GM21390 (cell line): Measurements from ENCODE around the gene PGAP3.

Experiments
- ATAC-seq: cut with Tn5 transposase; IDR thresholded peaks from one replicate; pipeline ENCODE4 v1.9.1; 2021; ENCODE audit not compliant: unreplicated experiment

Gene PGAP3

GRCh38 chr17:39661744-39662541, 25.9 kb downstream of the PGAP3 start:
- no peak for ATAC-seq

DNA sequence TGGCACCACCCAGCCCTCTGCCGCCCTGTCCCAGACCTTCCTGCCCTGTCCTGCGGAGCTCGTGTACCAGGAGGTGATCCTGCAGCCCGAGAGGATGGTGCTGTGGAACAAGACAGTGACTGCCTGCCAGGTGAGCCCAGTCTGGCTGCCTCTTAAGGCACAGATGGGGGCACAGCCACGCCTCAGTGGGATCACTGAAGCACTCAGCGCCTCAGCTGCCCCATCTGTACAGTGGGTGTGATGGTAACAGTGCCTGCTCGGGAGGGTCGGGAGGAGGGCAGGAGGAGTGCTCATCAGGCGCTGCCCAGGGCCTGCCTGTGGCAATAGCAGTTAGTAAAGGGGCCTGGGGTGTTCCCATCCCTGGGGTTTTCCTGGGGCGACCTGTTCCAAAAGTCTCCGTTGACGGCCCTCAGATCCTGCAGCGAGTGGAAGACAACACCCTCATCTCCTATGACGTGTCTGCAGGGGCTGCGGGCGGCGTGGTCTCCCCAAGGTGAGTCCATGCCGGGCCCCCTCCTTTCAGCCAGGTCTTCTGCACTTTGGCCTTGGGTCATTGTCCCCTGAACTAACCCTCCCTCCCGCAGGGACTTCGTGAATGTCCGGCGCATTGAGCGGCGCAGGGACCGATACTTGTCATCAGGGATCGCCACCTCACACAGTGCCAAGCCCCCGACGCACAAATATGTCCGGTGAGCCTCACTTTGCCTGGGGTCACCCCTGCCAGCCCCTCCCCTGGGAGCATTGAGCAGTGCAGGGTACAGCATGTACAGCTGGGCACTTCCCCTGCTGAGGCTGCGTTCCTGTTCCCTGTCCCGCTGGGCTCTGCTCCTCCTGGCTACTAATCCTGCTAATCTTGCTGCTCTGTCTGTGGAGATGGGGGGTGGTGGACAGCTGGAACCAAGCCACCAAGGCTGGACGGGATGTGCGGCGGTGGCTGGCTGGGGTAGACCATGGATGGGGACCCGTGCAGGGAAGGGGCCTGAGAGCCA, 27.2 kb downstream of the PGAP3 start:
- no peak for ATAC-seq

GRCh38 chr17:39660011-39660360, 27.9 kb downstream of the PGAP3 start:
- ATAC-seq, result no peak

- ATAC-seq, result no peak
Observed at GRCh38 chr17:39659279-39660010, 28.4 kb downstream of the PGAP3 start.

DNA sequence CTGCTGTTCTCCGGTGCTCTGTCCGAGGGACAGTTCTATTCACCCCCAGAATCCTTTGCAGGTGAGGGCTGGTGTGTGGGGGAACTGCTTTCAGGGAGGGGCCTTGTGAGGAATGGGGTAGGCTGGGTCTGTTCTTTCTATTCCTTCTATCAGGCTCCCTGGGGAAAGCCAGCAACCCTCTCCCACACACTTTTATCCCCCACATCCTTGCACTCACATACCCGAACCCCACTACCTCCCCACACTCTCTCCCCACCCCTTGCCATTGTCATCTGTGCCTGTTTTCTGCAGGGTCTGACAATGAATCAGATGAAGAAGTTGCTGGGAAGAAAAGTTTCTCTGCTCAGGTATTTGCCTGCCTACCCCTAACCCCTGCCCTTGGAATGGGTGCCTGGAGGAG, 29.1 kb downstream of the PGAP3 start:
- no peak for ATAC-seq

GRCh38 chr17:39658346-39658745, 29.5 kb downstream of the PGAP3 start:
- no peak for ATAC-seq

DNA sequence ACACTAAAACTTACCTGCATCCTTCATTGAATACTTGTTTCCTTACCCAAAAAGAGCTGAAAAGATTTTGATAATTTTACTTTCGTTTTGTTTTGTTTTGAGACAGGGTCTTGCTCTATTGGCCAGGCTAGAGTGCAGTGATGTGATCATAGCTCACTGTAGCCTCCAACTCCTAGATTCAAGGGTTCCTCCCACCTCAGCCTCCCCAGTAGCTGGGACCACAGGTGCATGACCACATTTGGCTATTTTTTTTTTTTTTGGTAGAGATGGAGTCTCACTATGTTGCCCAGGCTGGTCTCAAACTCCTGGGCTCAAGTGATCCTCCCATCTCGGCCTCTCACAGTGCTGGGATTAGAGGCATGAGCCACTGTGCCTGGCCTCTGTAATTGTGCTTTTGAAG, 32.8 kb downstream of the PGAP3 start:
- ATAC-seq, result no peak

- no peak for ATAC-seq
Observed at GRCh38 chr17:39653662-39654331, 34.1 kb downstream of the PGAP3 start.

GRCh38 chr17:39653316-39653661, 34.6 kb downstream of the PGAP3 start:
- ATAC-seq, result no peak

- no peak for ATAC-seq
Observed at GRCh38 chr17:39652587-39653315, 35.1 kb downstream of the PGAP3 start.

DNA sequence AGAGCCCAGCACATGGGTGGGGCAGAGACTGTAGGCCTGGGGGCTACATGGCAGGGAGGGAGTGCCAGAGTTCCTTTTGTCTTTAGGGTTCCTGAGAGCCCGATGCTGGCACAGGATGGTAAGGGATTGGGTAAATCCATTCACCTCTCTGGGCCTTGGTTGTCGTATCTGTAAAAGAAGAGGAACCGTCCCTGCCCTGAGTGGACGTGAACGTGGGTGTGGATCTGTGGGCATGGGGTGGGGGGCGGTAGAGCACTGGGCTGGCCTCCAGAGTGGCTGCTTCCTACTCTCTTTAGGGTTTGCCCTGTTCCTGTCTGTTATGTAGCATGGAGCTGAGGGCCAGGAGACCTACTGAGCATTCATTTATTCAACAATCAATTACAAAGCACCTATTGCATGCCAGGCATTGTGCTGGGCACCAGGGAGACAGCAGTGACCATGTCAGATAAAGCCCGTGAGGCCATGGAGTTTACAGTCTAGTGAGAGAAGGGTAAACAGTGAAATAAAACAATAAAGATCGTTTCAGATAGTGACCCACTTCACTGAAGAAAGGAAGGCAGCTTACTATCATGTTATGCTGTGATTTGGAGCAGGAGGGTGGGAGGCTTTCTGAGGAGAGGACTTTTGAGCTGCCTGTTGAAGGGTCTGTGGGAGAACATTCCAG, 35.8 kb downstream of the PGAP3 start:
- no peak for ATAC-seq

GRCh38 chr17:39650121-39650579, 37.7 kb downstream of the PGAP3 start:
- no peak for ATAC-seq

DNA sequence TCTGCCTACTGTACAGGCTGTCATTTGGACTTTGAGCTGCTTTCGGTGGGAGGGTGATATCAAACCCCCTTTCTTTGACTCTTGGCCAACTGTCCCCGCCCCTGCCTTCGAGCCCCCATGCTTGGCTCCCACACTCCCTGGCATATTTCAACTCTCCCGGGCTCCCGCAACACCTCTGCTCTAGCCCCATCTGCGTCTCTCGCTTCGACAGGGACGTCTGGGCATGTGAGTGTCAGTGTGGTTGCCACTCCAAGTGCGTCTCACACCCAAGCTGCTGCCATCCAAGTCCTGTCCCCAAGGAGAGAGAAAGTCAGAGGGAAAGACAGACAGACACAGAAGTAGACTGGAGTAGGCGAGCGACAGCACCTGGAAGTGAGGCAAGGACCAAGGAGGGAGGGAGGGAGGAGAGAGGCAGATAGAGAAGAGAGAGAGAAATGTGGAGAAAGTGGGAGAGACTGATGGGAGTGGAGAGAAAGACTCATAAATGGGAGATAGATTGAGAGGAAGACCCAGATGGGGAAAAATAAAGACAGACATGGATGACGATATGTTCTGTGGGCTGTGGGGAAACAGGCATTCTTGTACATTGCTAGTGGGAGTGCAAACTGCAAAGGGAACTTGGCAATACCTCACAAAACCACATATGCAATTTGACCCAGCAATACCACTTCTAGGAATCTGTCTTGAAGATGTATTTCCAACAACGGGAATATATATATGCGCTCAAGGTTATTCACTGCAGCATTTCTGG, 39.1 kb downstream of the PGAP3 start:
- ATAC-seq, result no peak

DNA sequence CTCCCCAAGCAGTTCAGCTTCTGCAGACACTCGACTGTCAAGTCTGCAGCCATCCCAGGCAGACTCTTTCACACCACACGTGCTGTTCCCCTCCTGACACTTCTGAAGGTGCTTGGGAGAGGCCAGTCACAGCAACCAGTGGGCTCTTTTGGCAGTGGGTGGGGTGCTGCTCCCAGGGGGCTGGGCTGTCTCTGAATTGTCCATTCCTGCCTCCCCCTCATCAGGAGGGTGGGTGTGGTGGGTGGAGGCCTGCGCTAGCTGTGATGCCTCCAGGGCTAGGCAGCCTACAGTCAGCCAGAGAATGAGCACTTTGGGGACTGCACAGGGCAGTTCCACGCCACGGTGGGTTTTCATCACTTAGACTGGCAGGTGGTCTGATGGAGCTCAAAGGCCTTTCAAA, 40.6 kb downstream of the PGAP3 start:
- no peak for ATAC-seq

GRCh38 chr17:39643271-39643670, 44.6 kb downstream of the PGAP3 start:
- no peak for ATAC-seq

DNA sequence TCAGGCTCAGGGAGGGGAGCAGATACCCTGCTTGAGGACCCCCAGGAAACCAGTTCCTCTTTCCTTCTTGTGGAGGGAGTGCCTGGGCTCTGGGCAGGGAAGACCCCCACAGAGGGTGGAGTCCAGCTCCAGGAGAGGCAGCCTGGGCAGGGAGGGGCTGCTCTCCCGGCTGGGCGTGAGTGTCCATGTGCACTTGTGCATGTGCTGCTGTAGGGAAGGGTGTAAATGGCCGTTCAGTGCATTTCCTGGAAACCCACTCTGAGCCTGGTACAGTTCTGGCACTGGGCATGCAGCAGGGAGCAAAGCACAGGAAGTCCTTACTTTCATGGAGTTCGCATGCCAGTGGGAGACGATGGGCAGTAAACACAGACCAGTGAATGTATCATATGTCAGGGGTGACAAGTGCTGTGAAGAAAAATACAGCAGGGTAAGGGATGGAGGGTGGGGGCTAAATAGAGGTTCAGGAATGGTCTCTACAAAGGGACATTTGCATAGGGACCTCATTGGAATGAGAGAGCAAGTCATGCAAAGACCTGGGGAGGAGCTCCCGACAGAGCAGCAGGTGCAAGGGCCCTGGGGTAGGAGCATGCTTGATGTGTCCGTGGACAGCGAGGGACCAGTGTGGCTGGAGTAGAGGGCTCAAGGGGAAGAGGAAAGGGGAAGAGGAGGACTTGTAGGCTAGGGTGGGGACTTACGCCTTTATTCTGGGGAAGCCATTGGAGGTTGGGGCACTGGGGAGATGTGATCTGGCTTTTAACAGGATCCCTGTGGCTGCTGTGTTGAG, 45.4 kb downstream of the PGAP3 start:
- no peak for ATAC-seq

- no peak for ATAC-seq
Observed at GRCh38 chr17:39641883-39642282, 46.0 kb downstream of the PGAP3 start.

DNA sequence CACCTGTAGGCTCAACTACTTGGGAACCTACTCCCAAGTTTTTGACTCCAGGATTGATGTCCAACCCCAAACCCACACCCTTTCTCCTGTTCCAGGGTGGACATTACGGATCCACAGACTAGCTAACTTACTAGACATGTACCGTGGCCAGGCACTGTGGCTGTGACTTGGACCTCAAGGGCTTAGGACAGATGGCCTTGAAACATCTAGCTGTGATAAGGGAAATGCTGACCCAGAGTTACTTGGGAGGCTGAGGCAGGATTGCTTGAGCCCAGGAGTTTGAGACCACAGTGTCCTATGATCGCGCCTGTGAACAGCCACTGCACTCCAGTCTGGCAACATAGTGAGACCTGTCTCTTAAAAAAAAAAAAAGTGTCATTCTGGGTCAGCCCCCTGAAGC, 46.8 kb downstream of the PGAP3 start:
- ATAC-seq, result no peak
